ENCODE measurements around the gene PLEKHA6. TPM values are rescaled to one million over a fixed set of nuclear protein-coding genes. Genes with fewer than 3 reads are reported as not detected.

Gene PLEKHA6
- total RNA-seq, 2 donors from 2014 or later, result 24.5 to 49.3 TPM

- intact Hi-C loops (cut with DNase I), result loop anchor here (5.0 kb wide), 2 partner anchors 148 to 493 kb away; partner anchors contain the start of gene GOLT1A
- Histone ChIP-seq H3K9me3 (no peaks in the 10 kb centered on the region), H3K36me3 (no peaks in the 10 kb centered on the region), H3K4me1 (replicated peaks) (peaks cover 7% of the 10 kb centered on the region), H3K27ac (no peak overlapping the region), H3K4me3 (no peak overlapping the region), H3K27me3 (replicated peaks; ENCODE audit: insufficient read depth) (no peaks in the 10 kb centered on the region)
- TF ChIP-seq POLR2AphosphoS5 (IDR thresholded peaks at IDR 0.05), result no peak
- DNase-seq (ENCODE audit: low spot score), result no peak
- 71% methylated on average over 4 of the region's 4 CpGs for WGBS
These were observed 585 bp upstream of the PLEKHA6 start for GRCh38 chr1:204360314-204360713.

GRCh38 chr1:204359131-204359473, 627 bp downstream of the PLEKHA6 start:
- no peak overlapping the region for H3K27ac ChIP-seq
- no peaks in the 10 kb centered on the region for H3K9me3 ChIP-seq
- no peaks in the 10 kb centered on the region for H3K27me3 ChIP-seq (replicated peaks; ENCODE audit: insufficient read depth)
- WGBS, result 53% methylated on average over 5 of the region's 5 CpGs
- intact Hi-C loops (cut with DNase I), result no loop called here
- H3K4me1 ChIP-seq (replicated peaks), result peaks cover 6% of the 10 kb centered on the region
- no peak for DNase-seq (ENCODE audit: low spot score)
- H3K36me3 ChIP-seq, result no peaks in the 10 kb centered on the region
- no peak overlapping the region for H3K4me3 ChIP-seq
- TF ChIP-seq POLR2AphosphoS5 (IDR thresholded peaks at IDR 0.05) (no peak), POLR2A (IDR thresholded peaks at IDR 0.05) (no peak)

GRCh38 chr1:204358605-204359004, 1.1 kb downstream of the PLEKHA6 start:
- Histone ChIP-seq H3K36me3 (no peaks in the 10 kb centered on the region), H3K4me1 (replicated peaks) (peaks cover 4% of the 10 kb centered on the region), H3K9me3 (no peaks in the 10 kb centered on the region), H3K27me3 (replicated peaks; ENCODE audit: insufficient read depth) (no peaks in the 10 kb centered on the region), H3K4me3 (no peak overlapping the region), H3K27ac (no peak overlapping the region)
- intact Hi-C loops (cut with DNase I), result no loop called here
- no peak for DNase-seq (ENCODE audit: low spot score)
- 57% methylated on average over 5 of the region's 5 CpGs for WGBS
- TF ChIP-seq POLR2A (IDR thresholded peaks at IDR 0.05) (no peak), CTCF (IDR thresholded peaks at IDR 0.05) (no peak), POLR2AphosphoS5 (IDR thresholded peaks at IDR 0.05) (no peak)

GRCh38 chr1:204357551-204358490, 1.9 kb downstream of the PLEKHA6 start:
- H3K36me3 ChIP-seq, result no peaks in the 10 kb centered on the region
- intact Hi-C loops (cut with DNase I), result no loop called here
- H3K9me3 ChIP-seq, result no peaks in the 10 kb centered on the region
- no peaks in the 10 kb centered on the region for H3K27me3 ChIP-seq (replicated peaks; ENCODE audit: insufficient read depth)
- WGBS, result 79% methylated on average over 23 of the region's 23 CpGs
- H3K4me3 ChIP-seq, result no peak overlapping the region
- H3K4me1 ChIP-seq (replicated peaks), result no peaks in the 10 kb centered on the region
- DNase-seq (ENCODE audit: low spot score), result no peak
- H3K27ac ChIP-seq, result no peak overlapping the region
- TF ChIP-seq POLR2A (IDR thresholded peaks at IDR 0.05) (no peak), POLR2AphosphoS5 (IDR thresholded peaks at IDR 0.05) (no peak), CTCF (IDR thresholded peaks at IDR 0.05) (no peak)

GRCh38 chr1:204356997-204357396, 2.7 kb downstream of the PLEKHA6 start:
- WGBS, result 62% methylated on average over 4 of the region's 4 CpGs
- intact Hi-C loops (cut with DNase I), result no loop called here

More at GRCh38 chr1:204356997-204357396, 2.7 kb downstream of the PLEKHA6 start:
- no peaks in the 10 kb centered on the region for H3K9me3 ChIP-seq
- H3K4me3 ChIP-seq, result no peak overlapping the region
- H3K4me1 ChIP-seq (replicated peaks), result no peaks in the 10 kb centered on the region
- no peak for DNase-seq (ENCODE audit: low spot score)
- H3K36me3 ChIP-seq, result no peaks in the 10 kb centered on the region
- no peaks in the 10 kb centered on the region for H3K27me3 ChIP-seq (replicated peaks; ENCODE audit: insufficient read depth)
- TF ChIP-seq POLR2AphosphoS5 (IDR thresholded peaks at IDR 0.05), result no peak
- TF ChIP-seq POLR2A (IDR thresholded peaks at IDR 0.05), result no peak
- TF ChIP-seq CTCF (IDR thresholded peaks at IDR 0.05), result no peak
- no peak overlapping the region for H3K27ac ChIP-seq

Measured in prostate gland (tissue), 2 donors.